D721Med (cell line): Measurements from ENCODE around the gene RALA.

ENCODE experiments used
- DNase-seq: peaks from one replicate; pipeline ENCODE4 v3.0.0; 2011; ENCODE audit warnings: low spot score; ENCODE audit not compliant: insufficient read length
- FAIRE-seq: peaks from 2 replicates; lab custom pipeline; 2011; peaks lifted over from hg19 to GRCh38; lab: Jason Lieb, UNC
- CTCF ChIP-seq: IDR thresholded peaks from 2 replicates; pipeline ENCODE4 v1.5.1; 2012; ENCODE audit warnings: mild to moderate bottlenecking, control low read depth; ENCODE audit not compliant: insufficient read depth; ENCODE audit errors: missing control alignments

RALA gene

GRCh38 chr7:39709029-39709428 lies 85.7 kb downstream of the RALA start:
- DNase-seq (no peak), FAIRE-seq (no peak)
- TF ChIP-seq CTCF: no peak

GRCh38 chr7:39709768-39710311 lies 86.5 kb downstream of the RALA start:
- FAIRE-seq: peak; percentile 84
- DNase-seq: peak; percentile 30
- no peak for TF ChIP-seq CTCF

- DNase-seq: no peak
- no peak for TF ChIP-seq CTCF
- FAIRE-seq: no peak
Observed at GRCh38 chr7:39712751-39713150, 89.4 kb downstream of the RALA start.

GRCh38 chr7:39714447-39715091 lies 91.2 kb downstream of the RALA start:
- FAIRE-seq (no peak), DNase-seq (no peak)
- no peak for TF ChIP-seq CTCF

- DNase-seq: no peak
- FAIRE-seq: no peak
- no peak for TF ChIP-seq CTCF
Observed at GRCh38 chr7:39720586-39720985, 97.2 kb downstream of the RALA start.

GRCh38 chr7:39721345-39721744 lies 98.0 kb downstream of the RALA start:
- FAIRE-seq (no peak), DNase-seq (no peak)
- TF ChIP-seq CTCF: no peak

GRCh38 chr7:39721919-39722597 lies 98.7 kb downstream of the RALA start:
- DNase-seq: no peak
- FAIRE-seq: no peak
- TF ChIP-seq CTCF: no peak
